HCEC 1CT (cell line): ENCODE data around the gene NDFIP2.

ENCODE experiments used
- DNase-seq: peaks from one replicate; pipeline ENCODE4 v3.0.0-alpha.2; 2017

Gene NDFIP2

GRCh38 chr13:79480954-79481684, at the start of gene NDFIP2:
Gene NDFIP2, plus strand, starts transcription at chr13:79481155. Its CDS starts 49 bp downstream, at chr13:79481204.
- DNase-seq, result peak; percentile 80

GRCh38 chr13:79432086-79432485, 48.9 kb upstream of the NDFIP2 start:
- DNase-seq, result no peak

- no peak for DNase-seq
These were observed 48.0 kb upstream of the NDFIP2 start for GRCh38 chr13:79432992-79433391.

GRCh38 chr13:79434556-79434955, 46.4 kb upstream of the NDFIP2 start:
- peak; percentile 44 for DNase-seq

- peak; percentile 77 for DNase-seq
These were observed 45.4 kb upstream of the NDFIP2 start for GRCh38 chr13:79435561-79435990.

- no peak for DNase-seq
These were observed 41.7 kb upstream of the NDFIP2 start for GRCh38 chr13:79439275-79439674.

GRCh38 chr13:79440958-79441528, 39.9 kb upstream of the NDFIP2 start:
- no peak for DNase-seq

- no peak for DNase-seq
These were observed 38.7 kb upstream of the NDFIP2 start for GRCh38 chr13:79442221-79442620.

GRCh38 chr13:79442706-79443105, 38.2 kb upstream of the NDFIP2 start:
- DNase-seq, result no peak

GRCh38 chr13:79445968-79446645, 34.8 kb upstream of the NDFIP2 start:
- no peak for DNase-seq

- DNase-seq, result no peak
These were observed 33.8 kb upstream of the NDFIP2 start for GRCh38 chr13:79447141-79447540.

GRCh38 chr13:79447741-79448140, 33.2 kb upstream of the NDFIP2 start:
- no peak for DNase-seq

GRCh38 chr13:79448413-79448812, 32.5 kb upstream of the NDFIP2 start:
- peak; percentile 43 for DNase-seq

- DNase-seq, result no peak
These were observed 30.8 kb upstream of the NDFIP2 start for GRCh38 chr13:79450110-79450509.

- DNase-seq, result peak; percentile 92
These were observed 29.4 kb upstream of the NDFIP2 start for GRCh38 chr13:79451500-79451962.

- no peak for DNase-seq
These were observed 28.6 kb upstream of the NDFIP2 start for GRCh38 chr13:79452239-79452913.

GRCh38 chr13:79455331-79455730, 25.6 kb upstream of the NDFIP2 start:
- peak; percentile 24 for DNase-seq

GRCh38 chr13:79456051-79456450, 24.9 kb upstream of the NDFIP2 start:
- no peak for DNase-seq

GRCh38 chr13:79456656-79457365, 24.1 kb upstream of the NDFIP2 start:
- no peak for DNase-seq

GRCh38 chr13:79457390-79457789, 23.6 kb upstream of the NDFIP2 start:
- DNase-seq, result no peak

- DNase-seq, result peak; percentile 87
These were observed 23.0 kb upstream of the NDFIP2 start for GRCh38 chr13:79457948-79458347.

GRCh38 chr13:79458436-79458835, 22.5 kb upstream of the NDFIP2 start:
- no peak for DNase-seq

- no peak for DNase-seq
These were observed 21.0 kb upstream of the NDFIP2 start for GRCh38 chr13:79459906-79460305.
